Stimulated activated CD8-positive, alpha-beta memory T cell treated with anti-CD3 and anti-CD28 coated beads, Interleukin-4, amount 100 ng/mL, for 48 hours (primary cell): ENCODE measurements around the gene MYL6.
"Not testable (repeated sequence)": the region's sequence is repeated elsewhere in the genome, so short reads cannot be mapped to it uniquely, and the experiment has no call there.

Experiments used
- DNase-seq: peaks from one replicate; pipeline ENCODE4 v3.0.0-alpha.2; 2020

MYL6 gene

DNA sequence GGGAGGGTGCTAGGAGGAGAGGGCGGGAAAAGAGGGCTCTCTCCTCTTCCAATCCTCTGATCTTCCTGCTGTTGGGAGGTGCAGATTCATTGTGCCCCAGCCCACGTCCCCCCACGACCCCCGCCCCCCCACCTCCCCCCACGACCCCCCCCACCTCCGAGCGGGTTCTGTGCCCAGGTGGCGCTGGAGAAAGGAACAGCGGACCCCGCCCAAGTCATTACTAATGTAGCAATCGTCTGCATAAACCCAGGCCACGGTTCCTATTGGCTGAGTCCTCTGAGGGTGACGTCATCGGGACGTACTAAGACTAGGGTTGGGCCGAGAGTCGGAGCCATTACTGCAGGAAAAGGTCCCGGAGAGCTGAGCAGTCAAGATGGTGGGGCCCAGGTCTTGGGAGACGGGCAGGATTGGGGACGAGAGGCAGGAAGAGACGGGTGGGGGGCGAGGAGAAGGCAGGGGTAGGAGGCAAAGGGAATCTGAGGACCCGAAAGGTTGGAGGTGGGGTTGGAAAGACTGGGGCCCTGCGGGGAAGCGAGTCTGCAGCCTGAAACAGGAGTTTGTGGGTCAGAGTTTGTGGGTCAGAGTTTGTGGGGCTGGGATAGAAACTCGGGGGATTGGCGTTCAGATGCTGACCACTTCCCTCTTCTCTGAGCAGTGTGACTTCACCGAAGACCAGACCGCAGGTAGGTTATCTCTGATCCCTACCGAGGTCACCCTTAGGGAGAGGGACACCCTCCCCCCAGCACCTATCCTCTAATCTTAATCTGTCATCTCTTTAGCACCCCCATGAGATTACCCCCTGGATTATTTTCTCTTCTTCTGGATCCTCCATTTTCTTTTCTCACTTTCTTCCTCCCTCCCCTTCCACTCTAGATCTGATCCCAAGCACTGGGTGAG, at the start of gene MYL6:
TSS of gene MYL6 (plus strand) at position 331 of the 897 bp plus-strand sequence. CDS start at position 374, 43 bp downstream.
- DNase-seq: peak; percentile 93

DNA sequence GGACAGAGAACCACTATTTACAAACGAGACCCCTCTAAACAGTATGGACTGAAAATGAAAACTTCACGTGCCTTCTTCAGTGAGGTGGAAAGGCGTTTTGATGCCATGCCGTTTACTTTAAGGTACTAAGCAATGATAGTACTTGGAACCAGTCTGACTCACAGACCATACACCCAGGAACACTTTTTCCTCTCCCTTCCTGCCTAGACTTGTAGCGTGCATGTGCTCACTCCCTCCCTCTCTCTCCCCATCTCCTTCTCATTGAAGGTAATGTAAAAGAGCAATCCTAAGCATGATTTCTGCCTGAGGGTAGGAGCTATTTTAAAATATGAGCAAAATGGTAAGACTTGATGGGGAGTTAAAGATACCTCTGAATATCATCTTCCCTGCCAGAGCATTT, 47.6 kb upstream of the MYL6 start:
- DNase-seq: no peak

- DNase-seq: no peak
These were observed 44.1 kb upstream of the MYL6 start for GRCh38 chr12:56114084-56114483.

DNA sequence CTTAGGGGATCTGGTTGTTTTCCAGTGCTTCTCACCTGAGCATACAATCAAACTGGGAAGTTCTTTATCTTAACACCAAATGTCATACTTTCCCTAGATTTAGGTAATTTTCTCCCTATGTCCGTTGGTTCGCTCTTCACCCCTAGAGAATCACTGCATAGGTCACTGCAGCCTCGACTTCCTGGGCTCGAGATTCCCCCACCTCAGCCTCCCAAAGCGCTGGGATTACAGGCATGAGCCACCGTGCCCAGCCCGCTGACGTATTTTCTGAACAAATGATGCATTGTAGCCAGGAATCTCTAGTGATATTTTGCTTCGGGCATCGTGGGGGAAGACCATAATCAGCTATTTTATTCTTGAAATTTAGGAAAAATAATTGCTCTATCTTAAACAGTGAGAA, 42.8 kb upstream of the MYL6 start:
- DNase-seq: no peak

DNA sequence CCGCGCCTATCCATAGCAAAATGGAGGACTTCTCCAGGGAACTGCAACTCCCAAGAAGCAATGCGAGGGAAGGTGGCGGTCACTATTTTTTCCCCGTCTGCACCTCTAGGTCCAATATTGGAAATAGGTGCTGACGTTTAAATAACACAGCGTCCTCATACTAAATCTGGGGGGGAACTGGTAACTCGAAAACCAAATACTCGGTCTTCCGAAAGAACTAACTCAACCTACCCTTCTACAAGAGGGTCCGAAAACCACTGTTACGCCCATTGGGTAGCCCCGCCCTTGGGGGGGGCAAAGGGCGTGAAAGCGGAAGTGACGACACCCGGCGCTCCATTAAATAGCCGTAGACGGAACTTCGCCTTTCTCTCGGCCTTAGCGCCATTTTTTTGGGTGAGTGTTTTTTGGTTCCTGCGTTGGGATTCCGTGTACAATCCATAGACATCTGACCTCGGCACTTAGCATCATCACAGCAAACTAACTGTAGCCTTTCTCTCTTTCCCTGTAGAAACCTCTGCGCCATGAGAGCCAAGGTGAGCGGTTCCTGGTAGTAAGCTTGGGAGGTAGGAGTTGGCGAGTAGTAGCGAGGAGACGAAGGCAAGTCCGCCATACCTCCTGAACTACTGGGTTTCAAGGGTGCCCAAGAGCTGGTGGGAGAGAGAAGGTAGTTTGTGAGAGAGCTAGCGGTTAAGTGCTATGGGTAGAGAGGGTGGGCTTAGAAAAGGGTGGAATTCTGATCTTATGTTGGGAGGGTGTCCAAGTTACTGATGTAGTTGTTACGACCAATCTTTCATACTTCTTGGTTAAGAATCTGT, 41.7 kb upstream of the MYL6 start, which contains the start of gene RPL41:
TSS of gene RPL41 (plus strand) at position 367 of the 815 bp plus-strand sequence.
- DNase-seq: peak; percentile 98

GRCh38 chr12:56117082-56117706, 41.0 kb upstream of the MYL6 start:
- DNase-seq: not testable (repeated sequence)

DNA sequence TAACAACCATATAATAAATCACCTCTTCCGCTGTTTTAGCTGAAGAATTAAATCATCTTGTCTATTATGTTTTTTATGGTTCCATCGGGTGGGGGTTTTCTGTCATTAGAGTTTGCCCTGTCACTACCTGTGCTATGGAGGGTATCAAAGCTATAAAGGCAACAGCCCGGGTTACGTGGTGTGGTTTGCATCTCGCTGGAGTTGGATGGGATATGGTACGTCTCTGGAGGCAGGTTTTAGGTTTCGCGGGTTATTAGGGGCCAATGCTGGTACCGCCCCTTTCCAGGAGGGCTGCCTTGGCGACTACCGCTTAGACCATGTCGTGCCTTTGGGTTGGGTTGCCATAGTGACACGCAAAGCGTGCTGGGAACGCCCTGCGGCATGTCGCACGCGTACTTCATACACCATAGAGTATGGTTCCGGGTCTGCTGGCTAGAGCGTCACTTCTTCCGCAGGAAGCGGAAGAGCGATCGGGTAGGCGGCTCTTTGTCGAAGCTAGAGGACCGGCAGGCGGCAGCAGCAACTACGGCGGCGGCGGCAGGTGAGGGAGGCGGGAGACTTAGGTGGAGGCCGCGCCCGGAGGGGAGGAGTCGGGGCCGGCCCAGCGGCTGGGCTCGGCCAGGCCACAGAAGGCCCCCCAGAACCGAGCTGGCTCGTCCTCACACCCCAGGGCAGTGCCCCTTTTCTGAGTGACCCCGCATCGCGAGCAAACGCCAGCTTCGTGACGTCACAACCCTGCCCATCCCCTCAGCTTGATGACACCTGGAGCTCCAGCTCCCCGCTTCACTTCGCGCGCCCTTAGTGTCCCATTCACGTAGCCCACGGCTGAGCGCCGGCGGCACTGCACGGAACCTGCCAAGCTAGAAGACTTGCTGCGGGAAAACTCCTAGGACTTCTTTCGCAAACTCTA, 40.1 kb upstream of the MYL6 start, which contains the start of gene ZC3H10:
TSS of gene ZC3H10 (plus strand) at position 489 of the 910 bp plus-strand sequence. CDS start 2,297 bp downstream, outside the sequence.
- peak; percentile 99 for DNase-seq

DNA sequence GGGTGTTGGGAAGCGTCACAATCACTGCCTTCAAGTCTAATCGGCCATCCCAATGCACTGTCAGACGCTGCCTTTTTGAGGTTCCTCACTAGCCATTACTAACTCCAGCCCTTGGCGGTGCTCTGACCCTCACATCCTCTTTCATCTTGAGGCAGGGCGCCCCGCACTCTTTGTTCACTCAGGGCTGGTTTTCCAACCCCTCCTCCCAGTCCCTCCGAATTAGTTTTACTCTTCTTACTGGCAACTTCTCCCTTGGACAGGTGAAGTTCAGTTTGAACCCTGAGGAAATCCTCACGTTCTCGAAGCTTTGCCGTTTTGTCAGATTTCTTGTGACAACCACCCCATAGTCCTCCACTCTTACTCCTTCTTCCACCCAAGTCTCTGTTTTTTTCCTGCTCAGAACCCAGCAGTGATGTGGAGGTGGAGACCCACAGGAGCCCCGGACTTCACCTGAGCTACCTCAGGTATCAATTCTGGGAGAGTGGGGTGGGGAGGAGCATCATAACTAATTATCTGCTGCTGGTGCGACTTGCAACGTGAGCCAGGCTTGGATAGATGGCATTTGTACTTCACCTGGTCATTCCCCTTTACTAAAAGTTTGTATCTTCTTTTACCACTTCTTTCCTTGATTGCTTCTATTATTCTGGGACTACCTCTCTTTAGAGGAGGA, 39.3 kb upstream of the MYL6 start:
- DNase-seq: no peak

DNA sequence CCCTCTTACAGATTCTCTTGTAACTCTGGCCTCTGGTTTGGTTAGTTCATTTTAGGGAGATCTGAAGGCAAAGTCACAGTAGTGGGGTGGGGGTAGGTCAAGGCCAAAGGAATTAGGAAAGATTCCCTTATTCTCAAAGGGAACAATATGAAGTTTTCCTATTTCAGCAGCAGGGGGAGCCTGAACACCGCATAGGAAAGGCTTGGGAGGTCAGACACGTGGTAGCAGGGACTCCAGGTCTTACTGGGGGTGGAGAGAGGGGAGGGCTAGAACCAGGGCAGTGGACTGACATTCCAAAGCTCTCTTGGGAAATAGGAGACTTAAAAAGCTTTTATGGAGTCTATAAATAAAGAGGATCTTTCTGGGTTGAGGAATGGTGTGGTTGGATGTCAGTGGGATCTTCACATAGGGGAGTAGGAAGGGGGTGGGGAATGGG, 38.8 kb upstream of the MYL6 start:
- peak; percentile 69 for DNase-seq

GRCh38 chr12:56120158-56120846, 37.9 kb upstream of the MYL6 start:
- no peak for DNase-seq

GRCh38 chr12:56121204-56121870, 36.8 kb upstream of the MYL6 start:
- DNase-seq: no peak

GRCh38 chr12:56122637-56123036, 35.5 kb upstream of the MYL6 start:
- DNase-seq: no peak

GRCh38 chr12:56124133-56124532, 34.0 kb upstream of the MYL6 start:
- no peak for DNase-seq

- DNase-seq: no peak
These were observed 31.4 kb upstream of the MYL6 start for GRCh38 chr12:56126732-56127239.

DNA sequence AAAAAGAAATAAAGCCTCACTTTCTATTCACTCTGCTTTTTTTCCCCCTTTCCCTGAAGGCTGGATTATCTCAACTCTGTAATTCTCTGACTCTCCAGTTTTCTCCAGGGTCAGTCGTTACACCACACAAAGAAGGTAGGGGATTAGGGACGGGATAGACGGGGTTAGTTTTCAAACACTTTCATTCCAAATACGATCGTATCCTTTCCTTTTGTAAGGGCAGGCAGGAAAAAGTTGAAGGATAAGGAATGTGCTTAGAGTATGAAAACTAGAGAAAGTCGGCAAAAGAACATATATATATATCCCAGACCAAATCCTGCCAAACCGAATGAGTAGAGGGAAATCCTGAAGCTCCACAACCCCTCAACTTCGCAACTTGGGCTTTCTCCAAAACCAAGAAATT, 30.7 kb upstream of the MYL6 start:
- no peak for DNase-seq

GRCh38 chr12:56127888-56128669, 30.1 kb upstream of the MYL6 start, which contains the start of gene ESYT1:
Gene ESYT1, plus strand, starts transcription at chr12:56128267. Its CDS starts 53 bp downstream, at chr12:56128320.
- DNase-seq: peak; percentile 96

GRCh38 chr12:56128670-56129205, 29.4 kb upstream of the MYL6 start:
- no peak for DNase-seq

GRCh38 chr12:56129206-56129941, 28.8 kb upstream of the MYL6 start:
- DNase-seq: peak; percentile 83
